Activated CD4-positive, alpha-beta T cell treated with anti-CD3 and anti-CD28 coated beads for 48 hours (primary cell): ENCODE results near the gene ECHDC3.
"Not testable (repeated sequence)": the region's sequence is repeated elsewhere in the genome, so short reads cannot be mapped to it uniquely, and the experiment has no call there.

Experiments used
- DNase-seq: peaks from one replicate; pipeline ENCODE4 v3.0.0-alpha.2; 2020

The ECHDC3 gene

GRCh38 chr10:11716686-11717085, 25.5 kb upstream of the ECHDC3 start:
- no peak for DNase-seq

GRCh38 chr10:11719496-11720259, 22.5 kb upstream of the ECHDC3 start:
- DNase-seq, result no peak

- peak; percentile 26 for DNase-seq
Observed at GRCh38 chr10:11720260-11720741, 21.9 kb upstream of the ECHDC3 start.

GRCh38 chr10:11721806-11722205, 20.4 kb upstream of the ECHDC3 start:
- no peak for DNase-seq

- DNase-seq, result no peak
Observed at GRCh38 chr10:11723359-11723758, 18.8 kb upstream of the ECHDC3 start.

- no peak for DNase-seq
Observed at GRCh38 chr10:11724938-11725776, 17.0 kb upstream of the ECHDC3 start.

GRCh38 chr10:11725912-11726311, 16.3 kb upstream of the ECHDC3 start:
- DNase-seq, result no peak

GRCh38 chr10:11727563-11727962, 14.6 kb upstream of the ECHDC3 start:
- DNase-seq, result no peak

- no peak for DNase-seq
Observed at GRCh38 chr10:11728353-11728752, 13.8 kb upstream of the ECHDC3 start.

- no peak for DNase-seq
Observed at GRCh38 chr10:11729790-11730315, 12.3 kb upstream of the ECHDC3 start.

- no peak for DNase-seq
Observed at GRCh38 chr10:11730779-11731178, 11.4 kb upstream of the ECHDC3 start.

GRCh38 chr10:11736767-11737166, 5.4 kb upstream of the ECHDC3 start:
- not testable (repeated sequence) for DNase-seq

GRCh38 chr10:11737258-11738032, 4.7 kb upstream of the ECHDC3 start:
- not testable (repeated sequence) for DNase-seq

- DNase-seq, result no peak
Observed at GRCh38 chr10:11740907-11741306, 1.3 kb upstream of the ECHDC3 start.

- no peak for DNase-seq
Observed at GRCh38 chr10:11741608-11742007, 574 bp upstream of the ECHDC3 start.

- no peak for DNase-seq
Observed at GRCh38 chr10:11742779-11743298, 657 bp downstream of the ECHDC3 start.

GRCh38 chr10:11743461-11744338, 1.5 kb downstream of the ECHDC3 start:
- no peak for DNase-seq

- DNase-seq, result no peak
Observed at GRCh38 chr10:11745045-11745444, 2.9 kb downstream of the ECHDC3 start.

GRCh38 chr10:11746883-11747539, 4.8 kb downstream of the ECHDC3 start:
- no peak for DNase-seq

GRCh38 chr10:11748866-11749265, 6.7 kb downstream of the ECHDC3 start:
- DNase-seq, result no peak

GRCh38 chr10:11750420-11750819, 8.2 kb downstream of the ECHDC3 start:
- no peak for DNase-seq
